Fibroblast of lung (primary cell): ENCODE measurements around the gene SLC7A4.

Experiments used
- CTCF ChIP-seq, 2 donors: IDR thresholded peaks in 1 of 2; conservative IDR thresholded peaks in 1 of 2; 1 replicate in 1 of 2; 2 replicates in 1 of 2; pipeline ENCODE4 v1.5.1; 2011 to 2012; ENCODE audit warnings: low read length in 2 of 2, control low read depth in 1 of 2, inconsistent platforms in 1 of 2, low read depth in 1 of 2, mild to moderate bottlenecking in 1 of 2
- EZH2 ChIP-seq: IDR thresholded peaks from 2 replicates; pipeline ENCODE4 v1.5.1; 2012; ENCODE audit warnings: low read length, control low read depth, mild to moderate bottlenecking; ENCODE audit errors: missing control alignments

DNA sequence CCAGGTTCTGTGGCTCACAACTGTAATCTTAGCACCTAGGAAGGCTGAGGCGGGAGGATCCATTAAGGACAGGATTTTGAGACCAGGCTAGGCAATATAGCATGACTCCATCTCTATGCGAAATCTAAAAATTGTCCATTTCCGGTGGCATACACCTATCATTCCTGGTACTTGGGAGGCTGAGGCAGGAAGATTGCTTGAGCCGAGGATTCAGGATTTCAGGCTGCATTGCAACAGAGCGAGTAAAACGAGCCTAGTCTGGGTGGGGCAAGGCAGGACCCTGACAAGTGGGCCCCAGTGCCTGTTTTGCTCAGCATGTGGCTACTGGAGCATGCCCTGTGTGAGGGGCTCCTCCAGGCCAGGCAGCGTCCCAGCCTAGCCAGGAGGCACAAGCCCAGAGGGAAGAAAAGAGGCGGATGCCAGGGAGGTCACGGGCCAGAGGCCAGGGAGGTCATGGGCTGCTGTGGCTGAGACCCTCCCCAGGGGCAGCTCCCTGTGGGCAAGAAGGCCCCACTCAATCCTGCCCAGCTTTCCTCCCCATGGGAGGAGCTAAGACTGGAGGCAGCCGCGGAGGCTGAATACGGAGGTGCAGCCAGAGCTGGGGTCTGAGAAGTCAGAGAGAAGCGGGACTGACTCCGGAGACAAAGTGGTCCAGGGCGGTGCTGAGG, 21.8 kb upstream of the SLC7A4 start:
- TF ChIP-seq EZH2 (no peak), CTCF (conservative IDR thresholded peaks at IDR 0.05 in 1 of 2, IDR thresholded peaks at IDR 0.05 in 1 of 2; ENCODE audit: low read depth in 1 of 2, low read length in 2 of 2) (no peak)
